Erythroblast (primary cell): ENCODE data around the gene OVOL2.

Experiments used
- GATA1 ChIP-seq: IDR thresholded peaks from 2 replicates; pipeline ENCODE4 v1.6.1; 2011; ENCODE audit warnings: low read depth, mild to moderate bottlenecking, control low read depth, low read length, moderate library complexity
- POLR2A ChIP-seq: IDR thresholded peaks from 2 replicates; pipeline ENCODE4 v1.6.1; 2011; ENCODE audit warnings: mild to moderate bottlenecking, low read length

DNA sequence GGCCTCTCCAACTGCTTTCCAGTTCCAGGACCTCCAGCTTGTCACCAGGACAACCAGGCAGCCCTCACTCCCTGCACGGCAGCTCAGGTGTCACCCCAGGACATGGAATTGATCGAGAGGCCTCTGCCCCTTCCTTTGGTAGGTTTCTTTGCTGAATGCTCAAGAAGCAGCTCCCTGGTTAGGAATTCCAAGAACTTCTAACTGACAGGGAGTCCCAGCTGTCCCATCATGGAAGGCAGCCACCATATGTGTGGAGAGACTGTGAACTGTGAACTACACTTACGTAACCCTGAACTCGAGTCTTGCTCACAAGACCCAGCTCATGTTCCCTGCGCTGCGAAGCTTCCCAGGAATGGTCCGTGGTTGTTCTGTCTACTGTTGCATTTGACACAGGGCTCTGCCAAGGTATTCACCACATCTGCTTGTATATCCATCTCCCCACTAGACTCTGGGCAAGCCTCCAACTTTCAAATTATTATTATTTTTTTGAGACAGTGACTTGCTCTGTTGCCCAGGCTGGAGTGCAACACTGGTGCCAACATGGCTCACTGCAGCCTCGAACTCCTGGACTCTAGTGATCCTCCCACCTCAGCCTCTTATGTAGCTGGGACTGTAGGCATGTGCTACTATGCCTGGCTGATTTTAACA, 53.2 kb downstream of the OVOL2 start:
- TF ChIP-seq POLR2A (no peak), GATA1 (no peak)
